CD1c-positive myeloid dendritic cell (primary cell): ENCODE measurements around the gene KRT34.

Source experiments
- DNase-seq: peaks from one replicate; pipeline ENCODE4 v3.0.0-alpha.2; 2016; ENCODE audit errors: extremely low spot score

KRT34 gene

DNA sequence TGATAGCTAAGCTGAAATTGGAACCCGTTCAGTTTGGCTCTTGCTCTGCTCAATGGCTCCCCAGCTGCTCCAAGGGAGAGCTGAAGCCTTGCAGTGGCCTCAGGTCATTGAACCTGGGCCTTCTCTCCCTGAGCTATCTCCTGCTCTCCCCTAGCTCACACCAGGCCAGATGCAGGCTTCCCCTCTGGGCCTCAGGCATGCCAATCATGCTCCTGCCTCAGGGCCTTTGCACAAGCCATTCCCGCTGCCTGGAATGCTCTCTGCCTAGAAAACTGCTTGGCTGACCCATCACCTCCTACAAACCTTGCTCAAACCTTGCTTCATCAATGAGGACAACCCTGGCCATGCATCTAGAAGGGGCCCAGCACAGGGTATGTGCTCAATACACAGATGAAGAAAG is 49.9 kb downstream of the KRT34 start:
- no peak for DNase-seq

DNA sequence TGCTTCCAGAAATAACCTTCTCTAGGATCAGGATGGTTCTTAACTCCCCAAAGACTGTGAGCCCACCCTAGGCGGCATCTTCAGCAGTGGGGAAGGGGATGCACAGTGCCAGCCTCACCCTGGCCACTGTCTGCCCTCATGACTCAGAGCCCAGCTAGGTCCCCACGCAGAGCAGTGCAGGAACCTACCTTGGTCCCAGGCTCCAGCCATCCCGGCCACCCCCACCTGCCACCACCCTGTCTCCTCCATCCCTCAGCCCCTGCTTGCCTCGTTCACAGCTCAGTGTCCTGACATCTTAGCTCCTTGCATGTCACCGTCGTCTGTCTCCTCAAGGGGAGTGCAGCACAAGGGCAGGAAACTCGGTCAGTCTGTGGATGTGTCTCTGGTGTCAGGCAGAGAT is 50.5 kb downstream of the KRT34 start:
- no peak for DNase-seq

DNA sequence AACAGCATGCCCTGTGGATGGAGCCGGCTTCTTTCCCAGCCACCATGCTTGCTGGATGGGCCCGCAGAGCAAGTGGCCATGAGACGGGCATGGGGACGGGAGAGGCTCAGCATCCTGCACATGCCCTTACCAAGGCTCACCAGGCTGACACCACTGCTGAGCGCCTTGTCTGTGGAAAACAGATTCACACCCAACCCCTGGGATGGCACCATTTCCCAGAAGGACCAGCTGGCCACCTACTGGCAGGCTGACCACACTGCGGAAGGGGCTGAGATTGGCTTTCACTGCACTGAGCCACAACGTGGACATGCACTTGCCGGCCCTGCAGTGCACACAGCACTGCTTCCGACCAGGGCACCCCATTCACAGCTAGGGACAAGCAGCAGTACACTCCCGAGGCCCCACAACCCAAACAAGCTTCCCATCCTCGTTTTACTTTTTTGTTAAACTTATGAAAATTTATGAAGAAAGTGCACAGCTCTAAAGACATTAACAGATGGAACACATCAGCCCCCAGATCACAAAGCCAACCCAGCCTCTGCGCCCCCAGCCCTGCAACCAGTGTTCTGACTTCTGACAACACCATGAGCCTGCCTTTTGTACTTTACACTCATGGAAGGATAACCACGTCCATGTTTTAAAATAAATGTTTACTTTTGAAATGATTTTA is 52.7 kb downstream of the KRT34 start:
- DNase-seq, result peak; percentile 51

DNA sequence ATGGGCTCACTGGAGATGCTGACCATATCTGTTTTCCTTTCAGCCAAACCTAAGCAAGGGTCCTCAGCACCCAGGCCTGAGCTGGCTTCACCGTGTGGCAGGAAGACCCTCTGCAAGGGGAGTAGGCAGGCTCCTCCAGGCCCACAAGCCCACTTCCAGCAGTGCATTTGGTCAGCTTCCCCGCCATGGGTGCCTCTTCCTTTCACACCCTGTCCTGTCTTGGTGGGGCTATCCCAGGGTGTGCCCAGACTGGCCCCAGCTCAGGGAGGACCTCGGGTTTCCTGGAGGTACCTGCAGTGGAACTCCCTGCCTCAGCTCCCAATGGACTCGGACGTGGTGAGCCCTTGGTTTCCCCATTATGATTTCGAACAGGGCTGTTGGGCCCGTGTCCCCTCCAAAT is 53.9 kb downstream of the KRT34 start:
- no peak for DNase-seq
